DOHH2 (cell line): Measurements from ENCODE around the gene NPLOC4.

Experiments
- EZH2phosphoT487 ChIP-seq: fragments of 200-600 bp; sonication (generic); IDR thresholded peaks from 2 replicates; pipeline ENCODE4 v1.6.1; 2017; ENCODE audit warnings: borderline replicate concordance, mild to moderate bottlenecking, antibody characterized with exemption, low read length, moderate library complexity, mixed read lengths
- TF ChIP-seq, protein P1 (sequence below): fragments of 200-600 bp; sonication (generic); IDR thresholded peaks from one replicate; pipeline ENCODE4 v1.5.1; 2014; ENCODE audit warnings: antibody characterized with exemption, mild to moderate bottlenecking, low read depth, low read length; ENCODE audit not compliant: poor library complexity, severe bottlenecking

DNA sequence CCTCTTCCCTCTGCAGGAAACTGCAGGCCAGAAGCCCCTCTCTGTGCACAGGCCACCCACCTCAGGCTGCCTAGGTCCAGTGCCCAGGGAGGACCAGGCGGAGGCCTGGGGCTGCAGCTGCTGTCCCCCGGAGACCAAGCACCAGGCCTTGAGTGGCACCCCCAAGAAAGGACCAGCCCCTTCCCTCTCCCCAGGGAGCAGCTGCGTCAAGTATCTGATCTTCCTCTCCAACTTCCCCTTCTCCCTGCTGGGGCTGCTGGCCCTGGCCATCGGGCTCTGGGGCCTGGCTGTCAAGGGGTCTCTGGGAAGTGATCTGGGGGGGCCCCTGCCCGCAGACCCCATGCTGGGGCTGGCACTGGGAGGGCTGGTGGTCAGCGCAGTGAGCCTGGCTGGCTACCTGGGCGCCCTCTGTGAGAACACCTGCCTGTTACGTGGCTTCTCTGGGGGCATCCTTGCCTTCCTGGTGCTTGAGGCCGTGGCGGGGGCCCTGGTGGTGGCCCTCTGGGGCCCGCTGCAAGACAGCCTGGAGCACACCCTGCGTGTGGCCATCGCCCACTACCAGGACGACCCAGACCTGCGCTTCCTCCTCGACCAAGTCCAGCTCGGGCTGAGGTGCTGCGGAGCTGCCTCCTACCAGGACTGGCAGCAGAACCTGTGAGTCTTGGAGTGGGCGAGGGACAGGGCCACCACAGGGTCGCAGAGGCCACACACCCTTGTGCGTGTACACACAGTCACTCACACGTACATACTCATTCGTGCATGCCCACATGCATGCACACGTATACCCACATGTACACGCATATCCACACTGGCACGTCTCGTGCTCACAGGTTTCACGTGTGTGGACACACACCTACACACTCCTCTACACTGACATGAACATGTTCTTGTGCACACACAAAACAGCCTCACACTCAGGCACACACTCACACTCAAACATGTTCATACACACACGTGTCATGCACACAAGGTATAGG lies 8.4 kb upstream of the NPLOC4 start:
- TF ChIP-seq, protein P1, sequence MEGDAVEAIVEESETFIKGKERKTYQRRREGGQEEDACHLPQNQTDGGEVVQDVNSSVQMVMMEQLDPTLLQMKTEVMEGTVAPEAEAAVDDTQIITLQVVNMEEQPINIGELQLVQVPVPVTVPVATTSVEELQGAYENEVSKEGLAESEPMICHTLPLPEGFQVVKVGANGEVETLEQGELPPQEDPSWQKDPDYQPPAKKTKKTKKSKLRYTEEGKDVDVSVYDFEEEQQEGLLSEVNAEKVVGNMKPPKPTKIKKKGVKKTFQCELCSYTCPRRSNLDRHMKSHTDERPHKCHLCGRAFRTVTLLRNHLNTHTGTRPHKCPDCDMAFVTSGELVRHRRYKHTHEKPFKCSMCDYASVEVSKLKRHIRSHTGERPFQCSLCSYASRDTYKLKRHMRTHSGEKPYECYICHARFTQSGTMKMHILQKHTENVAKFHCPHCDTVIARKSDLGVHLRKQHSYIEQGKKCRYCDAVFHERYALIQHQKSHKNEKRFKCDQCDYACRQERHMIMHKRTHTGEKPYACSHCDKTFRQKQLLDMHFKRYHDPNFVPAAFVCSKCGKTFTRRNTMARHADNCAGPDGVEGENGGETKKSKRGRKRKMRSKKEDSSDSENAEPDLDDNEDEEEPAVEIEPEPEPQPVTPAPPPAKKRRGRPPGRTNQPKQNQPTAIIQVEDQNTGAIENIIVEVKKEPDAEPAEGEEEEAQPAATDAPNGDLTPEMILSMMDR, result no peak
- TF ChIP-seq EZH2phosphoT487, result no peak
